Peyer's patch (tissue), 4 donors: ENCODE measurements around the gene PROK2. TPM values are rescaled to one million over a fixed set of nuclear protein-coding genes. Genes with fewer than 3 reads are reported as not detected.

Experiments
- DNase-seq, 3 donors: peaks; one replicate each; pipeline ENCODE4 v3.0.0-alpha.2; 2017 to 2019
- H3K27ac ChIP-seq, 4 donors: fragments of 200-600 bp; sonication (generic); one replicate each; pipeline ENCODE4 v1.5.1; 2016 to 2019
- H3K27me3 ChIP-seq, 2 donors: fragments of 200-600 bp; sonication (generic); one replicate each; pipeline ENCODE4 v1.5.1; 2019
- H3K36me3 ChIP-seq, 3 donors: fragments of 200-600 bp; sonication (generic); one replicate each; pipeline ENCODE4 v1.5.1; 2016 to 2019
- H3K4me1 ChIP-seq, 4 donors: fragments of 200-600 bp; sonication (generic); one replicate each; pipeline ENCODE4 v1.5.1; 2016 to 2019
- H3K4me3 ChIP-seq, 4 donors: fragments of 200-600 bp; sonication (generic); 1 replicate in 3 of 4; 2 replicates in 1 of 4; pipeline ENCODE4 v1.5.1; 2016 to 2019; ENCODE audit warnings: mild to moderate bottlenecking in 1 of 4
- H3K9me3 ChIP-seq, 4 donors: fragments of 200-600 bp; sonication (generic); one replicate each; pipeline ENCODE4 v1.5.1; 2016 to 2019; ENCODE audit warnings: mild to moderate bottlenecking in 1 of 4
- CTCF ChIP-seq, 6 experiments: fragments of 450-650 bp in 4 of 6; fragments of 200-600 bp in 2 of 6; sonication (generic) in 1 of 6; IDR thresholded peaks; one replicate each; pipeline ENCODE4 v1.5.1; 2017 to 2019; ENCODE audit warnings: antibody characterized with exemption in 6 of 6, mild to moderate bottlenecking in 3 of 6, moderate library complexity in 1 of 6
- POLR2A ChIP-seq, 2 donors: fragments of 450-650 bp; IDR thresholded peaks; one replicate each; pipeline ENCODE4 v1.5.1; 2017; ENCODE audit warnings: antibody characterized with exemption in 2 of 2, mild to moderate bottlenecking in 2 of 2, moderate library complexity in 2 of 2
- total RNA-seq, 4 donors: library from RNA; depleted of rRNA; stranded (reverse); fragments of >200 nt; gene quantifications; one replicate each; pipeline ENCODE4 v1.1.0, GENCODE V29; 2016

PROK2 gene
- total RNA-seq, 4 donors from 2014 or later, result not detected

- no peaks in the 10 kb centered on the region for H3K4me1 ChIP-seq
- TF ChIP-seq POLR2A (IDR thresholded peaks at IDR 0.05), result no peak
- DNase-seq, result no peak
Observed at GRCh38 chr3:71763426-71763825, 21.5 kb downstream of the PROK2 start.

GRCh38 chr3:71760140-71760539, 24.8 kb downstream of the PROK2 start:
- DNase-seq, result no peak
- H3K9me3 ChIP-seq, result no peaks in the 10 kb centered on the region
- no peak overlapping the region for H3K27ac ChIP-seq
- TF ChIP-seq CTCF (IDR thresholded peaks at IDR 0.05) (no peak), POLR2A (IDR thresholded peaks at IDR 0.05) (no peak)
- H3K4me3 ChIP-seq, result no peak overlapping the region
- H3K27me3 ChIP-seq, result no peaks in the 10 kb centered on the region
- no peaks in the 10 kb centered on the region for H3K36me3 ChIP-seq
- H3K4me1 ChIP-seq, result no peaks in the 10 kb centered on the region

More at GRCh38 chr3:71763426-71763825, 21.5 kb downstream of the PROK2 start:
- no peak overlapping the region for H3K27ac ChIP-seq
- H3K27me3 ChIP-seq, result no peaks in the 10 kb centered on the region
- H3K4me3 ChIP-seq, result no peak overlapping the region
- no peaks in the 10 kb centered on the region for H3K9me3 ChIP-seq
- no peaks in the 10 kb centered on the region for H3K36me3 ChIP-seq

GRCh38 chr3:71759401-71759800, 25.5 kb downstream of the PROK2 start:
- no peak overlapping the region for H3K27ac ChIP-seq
- no peaks in the 10 kb centered on the region for H3K4me1 ChIP-seq
- no peaks in the 10 kb centered on the region for H3K9me3 ChIP-seq
- TF ChIP-seq POLR2A (IDR thresholded peaks at IDR 0.05) (no peak), CTCF (IDR thresholded peaks at IDR 0.05) (no peak)
- no peak for DNase-seq
- H3K4me3 ChIP-seq, result no peak overlapping the region
- H3K36me3 ChIP-seq, result no peaks in the 10 kb centered on the region
- no peaks in the 10 kb centered on the region for H3K27me3 ChIP-seq

GRCh38 chr3:71758091-71758490, 26.9 kb downstream of the PROK2 start:
- Histone ChIP-seq H3K4me1 (peaks cover 0 to 4% (median 0%) of the 10 kb centered on the region in 4 donors), H3K4me3 (no peak overlapping the region), H3K36me3 (no peaks in the 10 kb centered on the region), H3K9me3 (no peaks in the 10 kb centered on the region), H3K27ac (no peak overlapping the region), H3K27me3 (no peaks in the 10 kb centered on the region)
- DNase-seq, result no peak
- no peak for TF ChIP-seq POLR2A (IDR thresholded peaks at IDR 0.05)
- no peak for TF ChIP-seq CTCF (IDR thresholded peaks at IDR 0.05)

- Histone ChIP-seq H3K9me3 (no peaks in the 10 kb centered on the region), H3K4me1 (peaks cover 0 to 4% (median 0%) of the 10 kb centered on the region in 4 donors), H3K27ac (no peak overlapping the region), H3K36me3 (no peaks in the 10 kb centered on the region), H3K27me3 (no peaks in the 10 kb centered on the region), H3K4me3 (peak overlapping the region in 3 of 4 donors; percentile 47 to 62 (median 52))
- DNase-seq, result no peak
- no peak for TF ChIP-seq CTCF (IDR thresholded peaks at IDR 0.05)
- no peak for TF ChIP-seq POLR2A (IDR thresholded peaks at IDR 0.05)
Observed at GRCh38 chr3:71754610-71755253, 30.2 kb downstream of the PROK2 start.

- no peaks in the 10 kb centered on the region for H3K27me3 ChIP-seq
- H3K4me3 ChIP-seq, result peak within 1 kb of the TSS; percentile 17 to 62 (median 50)
- H3K9me3 ChIP-seq, result no peaks in the 10 kb centered on the region
- peaks cover 0 to 4% (median 0%) of the 10 kb centered on the region in 4 donors for H3K4me1 ChIP-seq
- H3K36me3 ChIP-seq, result no peaks in the 10 kb centered on the region
- TF ChIP-seq POLR2A (IDR thresholded peaks at IDR 0.05) (no peak), CTCF (IDR thresholded peaks at IDR 0.05) (no peak)
- no peak for DNase-seq
- H3K27ac ChIP-seq, result no peak within 1 kb of the TSS
Observed at GRCh38 chr3:71753701-71754609, 31.0 kb downstream of the PROK2 start, which contains the start of gene GPR27. GPR27 (plus strand) TSS chr3:71753855; CDS start chr3:71754050, 195 bp downstream.
